GM23338 (cell line): ENCODE data around the gene RPL37. TPM values are rescaled to one million over a fixed set of nuclear protein-coding genes. Genes with fewer than 3 reads are reported as not detected.
A peak's percentile ranks its signal among the peaks of the same experiment; 100 is the strongest.
"Not testable (repeated sequence)": the region's sequence is repeated elsewhere in the genome, so short reads cannot be mapped to it uniquely, and the experiment has no call there.

ENCODE experiments used
- ATAC-seq: fragments of 200-7000 bp; cut with Tn5 transposase; 3 replicates; pipeline ENCODE4 v1.9.1; 2020
- DNase-seq: peaks from one replicate; pipeline ENCODE4 v3.0.0-alpha.2; 2015; ENCODE audit warnings: low spot score
- H2AFZ ChIP-seq: fragments of 200-600 bp; sonication (generic); 2 replicates; pipeline ENCODE4 v1.8.0; 2016; ENCODE audit warnings: antibody characterized with exemption, mild to moderate bottlenecking, moderate library complexity
- H3F3A ChIP-seq: fragments of 200-600 bp; sonication (generic); replicated peaks from 2 replicates; pipeline ENCODE4 v1.8.0; 2017; ENCODE audit warnings: antibody characterized with exemption, mixed run types, low read depth
- H3K27ac ChIP-seq: fragments of 200-600 bp; sonication (generic); 2 replicates; pipeline ENCODE4 v1.6.1; 2016; ENCODE audit warnings: low read depth
- H3K27me3 ChIP-seq: fragments of 200-600 bp; sonication (generic); 2 replicates; pipeline ENCODE4 v1.8.0; 2016; ENCODE audit warnings: mild to moderate bottlenecking, mixed run types, moderate library complexity; ENCODE audit not compliant: insufficient read depth
- H3K36me3 ChIP-seq: fragments of 200-600 bp; sonication (generic); 2 replicates; pipeline ENCODE4 v1.8.0; 2016; ENCODE audit warnings: mild to moderate bottlenecking; ENCODE audit not compliant: insufficient read depth
- H3K4me1 ChIP-seq: fragments of 200-600 bp; sonication (generic); 2 replicates; pipeline ENCODE4 v1.8.0; 2016; ENCODE audit warnings: mild to moderate bottlenecking, moderate library complexity; ENCODE audit not compliant: insufficient read depth
- H3K4me2 ChIP-seq: fragments of 200-600 bp; sonication (generic); 2 replicates; pipeline ENCODE4 v1.7.1; 2017; ENCODE audit warnings: mixed run types
- H3K4me3 ChIP-seq: fragments of 200-600 bp; sonication (generic); 2 replicates; pipeline ENCODE4 v1.6.1; 2016; ENCODE audit warnings: mixed run types
- H3K79me2 ChIP-seq: fragments of 200-600 bp; sonication (generic); replicated peaks from 2 replicates; pipeline ENCODE4 v1.8.0; 2017; ENCODE audit warnings: mild to moderate bottlenecking; ENCODE audit not compliant: insufficient read depth
- H3K9me2 ChIP-seq: fragments of 200-600 bp; sonication (generic); 2 replicates; pipeline ENCODE4 v1.8.0; 2017; ENCODE audit not compliant: insufficient read depth
- H4K20me1 ChIP-seq: fragments of 200-600 bp; sonication (generic); replicated peaks from 2 replicates; pipeline ENCODE4 v1.8.0; 2017; ENCODE audit warnings: mild to moderate bottlenecking; ENCODE audit not compliant: insufficient read depth
- H3K27ac Mint-ChIP-seq: 2 replicates; pipeline ENCODE4 v1.8.0; 2020; ENCODE audit warnings: inconsistent platforms, mild to moderate bottlenecking, moderate library complexity, mixed read lengths
- H3K27me3 Mint-ChIP-seq: 3 replicates; pipeline ENCODE4 v1.8.0; 2022; ENCODE audit warnings: low read depth, mild to moderate bottlenecking, moderate library complexity, mixed read lengths, inconsistent platforms; ENCODE audit not compliant: insufficient read depth, poor library complexity
- H3K36me3 Mint-ChIP-seq: 3 replicates; pipeline ENCODE4 v1.8.0; 2021; ENCODE audit warnings: low read depth, mild to moderate bottlenecking, inconsistent platforms, moderate library complexity, mixed read lengths
- H3K4me1 Mint-ChIP-seq: 3 replicates; pipeline ENCODE4 v1.8.0; 2020; ENCODE audit warnings: mild to moderate bottlenecking, inconsistent platforms, mixed read lengths
- H3K4me3 Mint-ChIP-seq: 3 replicates; pipeline ENCODE4 v1.8.0; 2021; ENCODE audit warnings: moderate library complexity, mild to moderate bottlenecking, inconsistent platforms, mixed read lengths
- H3K9me3 Mint-ChIP-seq: 3 replicates; pipeline ENCODE4 v1.8.0; 2020; ENCODE audit warnings: moderate library complexity, mild to moderate bottlenecking, inconsistent platforms, mixed read lengths
- POLR2AphosphoS5 ChIP-seq: IDR thresholded peaks from 2 replicates; pipeline ENCODE4 v1.6.1; 2016; ENCODE audit warnings: antibody characterized with exemption, low read depth
- polyA plus RNA-seq: library from polyadenylated mRNA; unstranded; fragments of >200 nt; fragmentation: Nextera tagmentation; extraction: Ambion mirVana; gene quantifications from 2 replicates; pipeline ENCODE4 v1.2.1, GENCODE V29; 2016
- total RNA-seq: library from RNA; depleted of rRNA; stranded (reverse); fragments of >200 nt; shearing (Covaris generic); gene quantifications from 2 replicates; pipeline ENCODE4 v1.2.3, GENCODE V29; 2014
- TF ChIP-seq, protein P1 (sequence below): IDR thresholded peaks from 2 replicates; pipeline ENCODE4 v1.6.1; 2016; ENCODE audit warnings: antibody characterized with exemption
- TF ChIP-seq, protein P2 (sequence below): fragments of 250-450 bp; sonication (Bioruptor Pico); IDR thresholded peaks from 2 replicates; pipeline ENCODE4 v1.5.0; 2020; ENCODE audit warnings: mild to moderate bottlenecking, moderate library complexity

The RPL37 gene
- total and polyA plus RNA-seq, 2 experiments from 2014 or later: 104 to 3,283 TPM

DNA sequence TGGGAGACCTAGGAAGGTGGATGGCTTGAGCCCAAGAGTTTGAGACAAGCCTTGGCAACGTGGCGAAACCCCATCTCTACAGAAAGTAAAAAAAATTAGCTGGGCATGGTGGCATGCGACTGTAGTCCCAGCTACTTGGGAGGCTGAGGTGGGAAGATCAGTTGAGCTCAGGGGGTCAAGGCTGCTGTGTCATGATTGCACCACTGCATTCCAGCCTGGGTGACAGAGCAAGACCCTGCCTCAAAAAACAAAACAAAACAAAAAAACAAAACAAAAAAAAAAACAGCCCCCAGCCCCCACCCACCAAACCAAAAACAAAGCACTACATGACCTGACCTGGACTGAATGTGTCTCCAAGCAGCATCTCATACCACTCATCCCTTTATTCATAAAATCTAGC, 40.9 kb upstream of the RPL37 start (continued):
- TF ChIP-seq, protein P1, sequence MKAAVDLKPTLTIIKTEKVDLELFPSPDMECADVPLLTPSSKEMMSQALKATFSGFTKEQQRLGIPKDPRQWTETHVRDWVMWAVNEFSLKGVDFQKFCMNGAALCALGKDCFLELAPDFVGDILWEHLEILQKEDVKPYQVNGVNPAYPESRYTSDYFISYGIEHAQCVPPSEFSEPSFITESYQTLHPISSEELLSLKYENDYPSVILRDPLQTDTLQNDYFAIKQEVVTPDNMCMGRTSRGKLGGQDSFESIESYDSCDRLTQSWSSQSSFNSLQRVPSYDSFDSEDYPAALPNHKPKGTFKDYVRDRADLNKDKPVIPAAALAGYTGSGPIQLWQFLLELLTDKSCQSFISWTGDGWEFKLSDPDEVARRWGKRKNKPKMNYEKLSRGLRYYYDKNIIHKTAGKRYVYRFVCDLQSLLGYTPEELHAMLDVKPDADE: no peak
- no peak for TF ChIP-seq POLR2AphosphoS5

DNA sequence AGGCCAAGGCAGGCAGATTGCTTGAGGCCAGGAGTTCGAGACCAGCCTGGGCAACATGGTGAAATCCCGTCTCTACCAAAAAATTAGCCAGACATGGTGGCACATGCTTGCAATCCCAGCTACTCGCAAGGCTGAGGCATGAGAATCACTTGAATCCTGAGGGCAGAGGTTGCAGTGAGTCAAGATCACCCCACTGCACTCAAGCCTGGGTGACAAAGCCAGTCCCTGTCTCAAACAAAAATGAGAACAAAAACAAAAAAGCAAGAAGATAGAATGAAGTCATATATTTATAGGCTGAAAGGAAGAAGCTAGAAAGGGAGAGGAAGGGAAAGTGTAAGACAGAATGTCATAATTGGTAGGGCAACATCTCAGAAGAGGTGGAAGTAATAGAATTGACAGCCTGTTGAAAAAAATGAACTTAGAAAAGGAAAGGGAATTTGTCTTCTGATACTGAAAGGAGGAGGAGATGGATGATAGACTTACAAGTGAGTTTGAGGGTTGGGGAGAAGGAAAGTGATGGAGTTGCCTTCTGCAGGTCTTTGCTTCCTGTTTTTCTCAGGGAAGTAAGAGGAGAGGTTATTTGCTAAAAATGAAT, 38.4 kb upstream of the RPL37 start:
- 0 out of 2 replicates have a peak, but pooled peaks cover 6% of the 10 kb centered on the region for H3K4me1 ChIP-seq
- H3K36me3 Mint-ChIP-seq: peaks cover 17% of the 10 kb centered on the region
- no peak for ATAC-seq
- peaks cover 4% of the 10 kb centered on the region for H3K27me3 Mint-ChIP-seq
- H3K4me3 Mint-ChIP-seq: no peak overlapping the region
- H4K20me1 ChIP-seq: no peaks in the 10 kb centered on the region
- no peak for DNase-seq
- no peak overlapping the region for H3K27ac Mint-ChIP-seq
- no peak overlapping the region for H2AFZ ChIP-seq
- H3K36me3 ChIP-seq: no peaks in the 10 kb centered on the region
- no peak overlapping the region for H3K4me3 ChIP-seq
- H3K27ac ChIP-seq: no peak overlapping the region
- H3K9me2 ChIP-seq: no peaks in the 10 kb centered on the region
- TF ChIP-seq, protein P2, sequence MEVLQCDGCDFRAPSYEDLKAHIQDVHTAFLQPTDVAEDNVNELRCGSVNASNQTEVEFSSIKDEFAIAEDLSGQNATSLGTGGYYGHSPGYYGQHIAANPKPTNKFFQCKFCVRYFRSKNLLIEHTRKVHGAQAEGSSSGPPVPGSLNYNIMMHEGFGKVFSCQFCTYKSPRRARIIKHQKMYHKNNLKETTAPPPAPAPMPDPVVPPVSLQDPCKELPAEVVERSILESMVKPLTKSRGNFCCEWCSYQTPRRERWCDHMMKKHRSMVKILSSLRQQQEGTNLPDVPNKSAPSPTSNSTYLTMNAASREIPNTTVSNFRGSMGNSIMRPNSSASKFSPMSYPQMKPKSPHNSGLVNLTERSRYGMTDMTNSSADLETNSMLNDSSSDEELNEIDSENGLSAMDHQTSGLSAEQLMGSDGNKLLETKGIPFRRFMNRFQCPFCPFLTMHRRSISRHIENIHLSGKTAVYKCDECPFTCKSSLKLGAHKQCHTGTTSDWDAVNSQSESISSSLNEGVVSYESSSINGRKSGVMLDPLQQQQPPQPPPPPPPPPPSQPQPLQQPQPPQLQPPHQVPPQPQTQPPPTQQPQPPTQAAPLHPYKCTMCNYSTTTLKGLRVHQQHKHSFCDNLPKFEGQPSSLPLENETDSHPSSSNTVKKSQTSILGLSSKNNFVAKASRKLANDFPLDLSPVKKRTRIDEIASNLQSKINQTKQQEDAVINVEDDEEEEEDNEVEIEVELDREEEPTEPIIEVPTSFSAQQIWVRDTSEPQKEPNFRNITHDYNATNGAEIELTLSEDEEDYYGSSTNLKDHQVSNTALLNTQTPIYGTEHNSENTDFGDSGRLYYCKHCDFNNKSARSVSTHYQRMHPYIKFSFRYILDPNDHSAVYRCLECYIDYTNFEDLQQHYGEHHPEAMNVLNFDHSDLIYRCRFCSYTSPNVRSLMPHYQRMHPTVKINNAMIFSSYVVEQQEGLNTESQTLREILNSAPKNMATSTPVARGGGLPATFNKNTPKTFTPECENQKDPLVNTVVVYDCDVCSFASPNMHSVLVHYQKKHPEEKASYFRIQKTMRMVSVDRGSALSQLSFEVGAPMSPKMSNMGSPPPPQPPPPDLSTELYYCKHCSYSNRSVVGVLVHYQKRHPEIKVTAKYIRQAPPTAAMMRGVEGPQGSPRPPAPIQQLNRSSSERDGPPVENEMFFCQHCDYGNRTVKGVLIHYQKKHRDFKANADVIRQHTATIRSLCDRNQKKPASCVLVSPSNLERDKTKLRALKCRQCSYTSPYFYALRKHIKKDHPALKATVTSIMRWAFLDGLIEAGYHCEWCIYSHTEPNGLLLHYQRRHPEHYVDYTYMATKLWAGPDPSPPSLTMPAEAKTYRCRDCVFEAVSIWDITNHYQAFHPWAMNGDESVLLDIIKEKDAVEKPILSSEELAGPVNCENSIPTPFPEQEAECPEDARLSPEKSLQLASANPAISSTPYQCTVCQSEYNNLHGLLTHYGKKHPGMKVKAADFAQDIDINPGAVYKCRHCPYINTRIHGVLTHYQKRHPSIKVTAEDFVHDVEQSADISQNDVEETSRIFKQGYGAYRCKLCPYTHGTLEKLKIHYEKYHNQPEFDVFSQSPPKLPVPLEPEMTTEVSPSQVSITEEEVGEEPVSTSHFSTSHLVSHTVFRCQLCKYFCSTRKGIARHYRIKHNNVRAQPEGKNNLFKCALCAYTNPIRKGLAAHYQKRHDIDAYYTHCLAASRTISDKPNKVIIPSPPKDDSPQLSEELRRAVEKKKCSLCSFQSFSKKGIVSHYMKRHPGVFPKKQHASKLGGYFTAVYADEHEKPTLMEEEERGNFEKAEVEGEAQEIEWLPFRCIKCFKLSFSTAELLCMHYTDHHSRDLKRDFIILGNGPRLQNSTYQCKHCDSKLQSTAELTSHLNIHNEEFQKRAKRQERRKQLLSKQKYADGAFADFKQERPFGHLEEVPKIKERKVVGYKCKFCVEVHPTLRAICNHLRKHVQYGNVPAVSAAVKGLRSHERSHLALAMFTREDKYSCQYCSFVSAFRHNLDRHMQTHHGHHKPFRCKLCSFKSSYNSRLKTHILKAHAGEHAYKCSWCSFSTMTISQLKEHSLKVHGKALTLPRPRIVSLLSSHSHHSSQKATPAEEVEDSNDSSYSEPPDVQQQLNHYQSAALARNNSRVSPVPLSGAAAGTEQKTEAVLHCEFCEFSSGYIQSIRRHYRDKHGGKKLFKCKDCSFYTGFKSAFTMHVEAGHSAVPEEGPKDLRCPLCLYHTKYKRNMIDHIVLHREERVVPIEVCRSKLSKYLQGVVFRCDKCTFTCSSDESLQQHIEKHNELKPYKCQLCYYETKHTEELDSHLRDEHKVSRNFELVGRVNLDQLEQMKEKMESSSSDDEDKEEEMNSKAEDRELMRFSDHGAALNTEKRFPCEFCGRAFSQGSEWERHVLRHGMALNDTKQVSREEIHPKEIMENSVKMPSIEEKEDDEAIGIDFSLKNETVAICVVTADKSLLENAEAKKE (CRISPR knock-in tag): no peak
- no peaks in the 10 kb centered on the region for H3K27me3 ChIP-seq
- H3K4me2 ChIP-seq: no peak overlapping the region
- H3F3A ChIP-seq: no peaks in the 10 kb centered on the region
- peaks cover 27% of the 10 kb centered on the region for H3K9me3 Mint-ChIP-seq
- peaks cover 9% of the 10 kb centered on the region for H3K4me1 Mint-ChIP-seq
- no peaks in the 10 kb centered on the region for H3K79me2 ChIP-seq

DNA sequence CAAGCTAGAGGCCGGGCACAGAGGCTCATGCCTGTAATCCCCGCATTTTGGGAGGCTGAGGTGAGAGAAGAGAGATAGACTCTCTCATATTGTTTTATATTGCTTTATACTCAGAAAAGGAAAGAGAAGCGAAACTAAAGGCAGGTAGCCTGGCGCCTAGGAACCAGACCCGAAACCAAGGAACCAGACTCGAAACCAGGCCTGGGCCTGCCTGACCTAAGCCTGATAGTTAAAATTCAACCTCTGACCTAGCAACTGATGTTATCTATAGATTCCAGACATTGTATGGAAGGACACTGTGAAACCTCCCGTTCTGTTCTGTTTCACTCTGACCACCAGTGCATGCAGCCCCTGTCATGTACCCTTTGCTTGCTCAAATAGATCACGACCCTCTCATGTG, 37.2 kb upstream of the RPL37 start:
- DNase-seq, H3K27ac ChIP-seq, H3F3A ChIP-seq, H3K36me3 ChIP-seq, H3K27me3 Mint-ChIP-seq, H3K79me2 ChIP-seq, H3K9me2 ChIP-seq, H3K4me1 ChIP-seq, H3K4me3 Mint-ChIP-seq, H3K4me3 ChIP-seq, H3K4me1 Mint-ChIP-seq, H4K20me1 ChIP-seq, ATAC-seq, H3K27me3 ChIP-seq, H3K4me2 ChIP-seq, H2AFZ ChIP-seq: not testable (repeated sequence)
- Mint-ChIP-seq H3K9me3 (peaks cover 21% of the 10 kb centered on the region), H3K27ac (peak overlapping the region; percentile 51; the same call in 1 of the 2 replicates), H3K36me3 (peaks cover 14% of the 10 kb centered on the region)
